Activated CD4-positive, alpha-beta T cell treated with anti-CD3 and anti-CD28 coated beads, Interleukin-2, amount 50 U/mL, for 1 hour (primary cell): ENCODE data around the gene NMT1.

ENCODE experiments used
- DNase-seq: peaks from one replicate; pipeline ENCODE4 v3.0.0-alpha.2; 2020

The NMT1 gene

DNA sequence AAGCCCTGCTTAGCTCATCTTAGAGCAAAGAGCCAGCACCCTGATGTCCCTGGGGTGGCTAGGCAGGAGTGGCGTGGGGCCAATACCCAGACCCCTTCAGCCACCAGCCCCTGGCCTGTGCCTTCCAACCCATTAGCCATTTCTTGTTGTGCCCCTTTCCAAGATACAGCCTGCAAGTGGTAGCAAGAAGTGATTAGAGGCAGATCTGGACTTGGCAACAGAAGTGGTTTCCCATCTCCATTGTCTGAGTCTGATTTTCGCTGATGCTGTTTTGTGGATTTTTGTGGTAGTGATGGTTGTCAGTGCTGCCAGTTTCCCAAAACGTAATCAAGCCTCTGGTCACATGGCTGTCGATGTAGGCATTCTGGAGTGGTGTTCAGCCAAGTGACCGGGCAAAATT is 45.5 kb downstream of the NMT1 start:
- no peak for DNase-seq

DNA sequence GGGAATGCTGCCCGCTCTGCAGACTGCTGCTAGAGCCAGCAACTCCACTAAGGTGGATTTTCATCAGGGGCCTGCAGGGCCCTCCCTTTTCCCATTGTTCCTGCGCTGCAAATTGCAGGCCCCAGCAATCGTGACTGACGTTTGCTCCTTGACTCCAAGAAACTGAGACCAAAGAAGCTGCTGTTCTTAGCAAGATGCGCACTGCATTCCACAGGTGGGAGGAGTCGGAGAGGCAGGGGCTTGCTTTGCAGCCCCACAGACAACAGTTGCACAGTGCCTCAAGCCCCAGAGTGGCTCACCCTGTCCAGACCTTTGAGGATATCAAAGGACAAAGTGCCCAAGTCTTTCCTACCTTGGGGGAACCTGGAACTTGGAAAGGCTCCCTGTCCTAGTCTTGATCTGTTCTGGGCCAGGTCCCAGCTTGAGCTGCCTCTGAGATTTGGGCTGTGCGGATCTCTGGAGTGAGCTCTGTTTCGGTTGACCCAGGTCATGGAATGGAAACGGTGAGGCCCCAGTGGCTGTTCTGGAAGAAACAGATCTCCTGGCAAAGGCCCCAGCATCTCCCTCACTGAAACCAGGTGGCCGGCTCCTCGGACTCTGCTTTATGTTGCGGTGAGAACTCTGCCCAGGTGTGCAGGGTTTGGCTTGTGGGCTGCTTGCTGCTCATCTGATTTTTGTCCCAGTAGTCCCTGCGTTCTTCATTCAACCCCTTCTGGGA is 46.3 kb downstream of the NMT1 start:
- no peak for DNase-seq

DNA sequence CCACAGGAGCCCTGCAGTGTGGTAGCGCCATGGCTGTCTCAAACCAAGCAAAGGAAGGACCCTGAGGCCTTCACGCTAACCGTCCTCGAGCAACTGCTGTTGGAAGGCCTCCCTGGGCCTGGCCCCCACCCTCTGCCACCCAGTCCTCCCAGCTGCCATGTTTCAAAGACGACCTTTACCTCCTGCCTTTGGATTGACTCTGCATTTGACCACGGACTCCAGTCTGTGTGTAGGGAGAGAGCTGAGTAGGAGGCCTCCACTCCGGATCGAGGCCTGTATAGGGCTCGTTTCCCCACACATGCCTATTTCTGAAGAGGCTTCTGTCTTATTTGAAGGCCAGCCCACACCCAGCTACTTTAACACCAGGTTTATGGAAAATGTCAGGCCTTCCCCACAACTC is 46.9 kb downstream of the NMT1 start:
- DNase-seq, result no peak

DNA sequence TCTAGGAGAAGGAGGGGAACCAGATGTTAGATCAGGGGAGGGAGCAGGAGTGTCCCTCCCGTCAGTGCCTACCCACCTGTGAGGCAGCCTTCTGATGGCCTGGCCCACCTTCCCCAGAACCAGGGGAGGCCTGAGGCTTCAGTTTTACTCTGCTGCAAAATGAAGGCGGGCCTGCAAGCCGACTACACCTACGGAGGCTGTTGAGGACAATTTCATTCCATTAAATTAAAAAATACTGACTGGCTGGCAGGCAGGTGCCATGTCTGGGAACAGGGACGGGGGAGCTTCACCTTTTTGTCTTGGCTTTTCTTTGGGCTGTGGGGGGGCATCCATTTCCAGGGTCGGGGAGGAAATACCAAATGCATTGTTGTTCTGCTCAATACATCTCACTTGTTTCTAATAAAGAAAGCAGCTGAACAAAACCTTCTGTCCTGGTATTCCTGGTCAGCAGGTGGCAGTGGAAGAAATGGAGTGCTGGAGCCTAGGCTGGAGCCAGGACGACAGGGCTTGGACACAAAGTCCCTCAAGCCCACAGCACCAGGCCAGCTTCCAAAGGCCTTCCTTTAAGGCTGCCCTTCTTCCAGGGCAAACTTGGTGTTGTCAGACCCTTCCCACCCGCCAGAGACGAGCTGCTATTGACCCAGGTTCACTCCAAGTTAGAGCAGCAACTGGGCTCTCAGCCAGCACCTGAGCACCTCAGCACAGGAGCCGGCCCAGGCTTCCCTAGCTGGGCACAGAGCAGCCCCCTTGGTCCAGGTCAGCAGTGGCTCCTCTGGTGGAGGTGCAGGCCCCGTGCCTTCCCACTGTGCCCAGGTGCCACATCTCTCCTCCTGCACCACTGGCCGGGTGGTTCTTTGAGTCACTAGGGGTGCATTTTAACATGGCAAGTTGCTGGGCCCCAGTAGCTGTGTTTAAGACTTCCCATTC is 47.7 kb downstream of the NMT1 start:
- DNase-seq, result no peak

DNA sequence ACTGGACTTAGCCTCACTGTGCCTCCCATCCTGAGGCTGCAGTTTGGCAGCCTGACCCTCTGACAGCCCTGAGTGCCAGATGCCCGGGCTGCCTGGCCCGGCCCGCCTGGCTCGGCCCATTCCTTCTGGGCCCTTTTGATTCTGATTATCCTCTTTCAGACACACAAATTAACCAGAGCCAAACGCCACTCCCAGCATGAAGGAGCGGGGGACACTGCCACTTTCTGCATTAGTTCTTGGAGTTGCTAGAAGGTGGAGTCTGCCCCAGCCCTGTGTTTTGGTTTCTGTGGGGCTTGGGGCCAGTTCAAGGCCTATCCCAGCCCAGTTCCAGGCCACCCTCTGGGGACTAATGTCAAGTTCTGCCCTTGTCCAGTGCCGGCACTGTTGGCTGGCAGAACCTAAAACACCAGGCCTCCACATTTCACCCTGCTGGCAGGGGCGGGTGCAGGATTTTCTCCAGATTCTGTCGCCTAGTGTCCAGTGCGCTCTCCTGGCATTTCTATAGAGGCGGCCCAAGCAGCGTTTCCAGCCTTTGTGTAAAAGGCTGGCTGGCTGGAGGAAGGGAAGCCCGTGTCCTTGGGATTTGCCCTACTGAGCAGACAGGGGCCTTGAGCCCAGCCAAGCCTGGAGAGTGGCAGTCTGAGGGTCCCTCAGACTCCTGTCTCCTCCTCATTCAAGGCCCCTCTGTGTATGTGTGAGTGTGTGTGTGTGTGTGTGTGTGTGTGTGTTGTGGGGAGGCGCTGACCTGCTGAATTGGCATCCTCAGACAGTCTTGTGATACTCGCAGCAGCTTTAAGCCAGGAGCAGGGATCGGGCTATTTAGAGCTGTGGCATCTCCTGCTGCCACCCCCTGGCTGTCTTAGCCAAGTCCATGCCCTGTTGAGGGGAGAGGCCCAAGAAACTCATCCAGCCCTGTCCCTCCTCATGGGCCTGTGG is 49.8 kb downstream of the NMT1 start:
- DNase-seq, result no peak

DNA sequence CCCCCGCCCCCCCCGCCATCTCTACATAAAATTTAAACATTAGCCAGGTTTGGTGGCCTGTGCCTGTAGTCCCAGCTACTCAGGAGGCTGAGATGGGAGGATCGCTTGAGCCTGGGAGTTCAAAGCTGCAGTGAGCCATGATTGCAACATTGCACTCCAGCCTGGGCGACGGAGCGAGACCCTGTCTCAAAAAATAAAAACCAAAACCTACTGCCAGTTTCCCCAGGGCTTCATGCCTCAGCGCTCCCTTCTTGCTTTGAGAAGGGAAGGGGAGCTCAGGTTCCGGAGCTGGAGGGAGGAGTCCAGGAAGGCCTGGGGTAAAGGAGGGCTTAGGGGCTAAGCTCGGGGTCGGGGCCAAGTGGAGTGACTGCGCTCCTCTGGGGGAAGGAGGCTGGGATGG is 50.7 kb downstream of the NMT1 start:
- no peak for DNase-seq

DNA sequence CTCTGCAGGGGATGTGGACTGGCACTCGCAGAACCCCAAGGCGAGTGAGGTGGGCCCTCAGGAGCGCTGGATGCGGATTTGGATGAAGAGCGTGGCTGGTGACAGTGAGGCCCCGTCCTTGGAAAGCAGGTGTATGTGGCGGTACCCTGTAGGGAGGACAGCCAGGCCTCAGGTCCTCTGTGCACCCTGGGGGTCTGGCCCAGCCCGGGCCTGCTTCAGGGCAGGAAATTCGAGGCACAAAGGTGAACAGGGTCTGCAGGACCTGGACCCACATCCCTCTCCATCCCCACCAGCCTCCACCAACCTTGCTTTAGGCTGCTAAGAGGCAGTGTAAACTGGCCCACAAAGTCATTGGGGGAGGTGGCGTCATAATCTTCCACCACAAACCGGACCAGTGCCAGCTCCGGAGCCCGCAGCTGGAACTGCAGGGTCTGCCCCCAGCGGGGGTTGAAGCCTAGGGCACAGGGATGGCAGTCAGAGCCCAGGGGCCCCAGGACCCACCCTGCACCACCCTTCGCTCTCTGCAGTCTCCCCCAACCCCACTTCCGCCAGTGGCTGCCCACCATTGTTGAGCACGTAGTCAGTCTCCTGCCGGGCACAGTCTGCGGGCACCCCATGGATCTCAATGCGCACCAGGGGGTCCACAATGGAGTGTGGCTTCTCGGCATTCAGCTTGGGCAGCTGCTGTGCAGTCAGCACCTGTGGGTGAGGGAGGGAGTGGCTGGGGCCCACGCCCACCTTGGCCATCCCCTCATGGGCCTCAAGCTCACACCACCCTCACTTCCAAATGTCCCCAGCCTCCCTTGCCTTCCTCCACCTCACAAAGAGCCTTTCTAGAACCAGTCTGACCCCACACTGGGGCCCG is 51.7 kb downstream of the NMT1 start:
- no peak for DNase-seq

DNA sequence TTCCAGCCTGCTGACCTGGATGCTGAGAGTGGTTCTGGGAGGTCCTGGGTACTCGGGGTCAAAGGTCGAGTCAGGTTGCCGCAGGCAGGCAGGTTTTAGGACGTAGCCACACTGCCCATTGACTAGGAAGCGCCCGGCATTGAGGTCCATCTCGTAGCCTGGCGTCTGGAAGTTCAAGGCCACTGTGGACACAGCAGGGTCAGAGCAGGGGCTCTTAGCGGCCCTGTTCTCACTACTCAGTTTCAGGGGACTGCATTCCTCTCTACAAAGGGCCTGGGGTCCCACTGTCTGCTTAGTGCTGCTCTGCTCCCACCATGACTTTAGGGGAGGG is 52.3 kb downstream of the NMT1 start:
- no peak for DNase-seq

DNA sequence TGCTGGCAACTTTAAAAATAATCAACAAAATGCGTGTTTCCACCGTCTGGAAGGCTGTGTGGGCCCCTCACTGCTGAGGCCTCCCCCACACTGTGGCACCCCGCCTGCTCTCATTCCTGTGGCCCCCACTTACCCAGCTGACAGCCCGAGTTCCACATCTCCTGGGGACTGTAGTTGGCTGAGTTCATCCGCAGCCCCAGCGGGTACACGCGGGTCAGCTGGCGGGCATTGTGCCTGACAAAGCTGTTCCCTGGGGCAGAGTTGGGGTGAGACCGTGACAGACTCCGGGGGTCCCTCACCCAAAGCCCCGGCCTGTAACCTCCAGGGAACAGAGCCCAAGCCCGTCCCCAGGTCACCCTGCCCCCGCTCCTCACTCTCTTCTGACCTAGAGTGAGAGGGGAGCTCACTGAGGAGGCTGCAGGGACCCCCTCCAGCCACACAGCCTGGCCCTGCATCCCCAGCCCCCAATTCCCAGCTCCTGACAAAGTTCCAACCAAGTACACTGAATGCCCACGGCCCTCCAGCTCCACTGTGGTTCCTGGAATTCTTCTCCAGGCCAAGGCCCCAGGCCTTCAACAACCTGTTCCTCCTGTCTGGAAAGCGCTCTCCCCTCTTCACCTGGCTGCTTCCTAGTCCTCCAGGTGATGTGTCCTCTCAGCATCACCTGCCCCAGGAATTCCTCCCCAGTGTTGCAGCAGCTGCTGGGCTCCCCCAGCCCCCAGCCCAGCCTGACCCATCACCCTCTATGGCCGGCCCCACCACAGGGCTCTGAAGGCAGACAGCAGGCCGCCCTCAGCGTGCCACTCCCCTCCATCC is 53.2 kb downstream of the NMT1 start:
- no peak for DNase-seq

DNA sequence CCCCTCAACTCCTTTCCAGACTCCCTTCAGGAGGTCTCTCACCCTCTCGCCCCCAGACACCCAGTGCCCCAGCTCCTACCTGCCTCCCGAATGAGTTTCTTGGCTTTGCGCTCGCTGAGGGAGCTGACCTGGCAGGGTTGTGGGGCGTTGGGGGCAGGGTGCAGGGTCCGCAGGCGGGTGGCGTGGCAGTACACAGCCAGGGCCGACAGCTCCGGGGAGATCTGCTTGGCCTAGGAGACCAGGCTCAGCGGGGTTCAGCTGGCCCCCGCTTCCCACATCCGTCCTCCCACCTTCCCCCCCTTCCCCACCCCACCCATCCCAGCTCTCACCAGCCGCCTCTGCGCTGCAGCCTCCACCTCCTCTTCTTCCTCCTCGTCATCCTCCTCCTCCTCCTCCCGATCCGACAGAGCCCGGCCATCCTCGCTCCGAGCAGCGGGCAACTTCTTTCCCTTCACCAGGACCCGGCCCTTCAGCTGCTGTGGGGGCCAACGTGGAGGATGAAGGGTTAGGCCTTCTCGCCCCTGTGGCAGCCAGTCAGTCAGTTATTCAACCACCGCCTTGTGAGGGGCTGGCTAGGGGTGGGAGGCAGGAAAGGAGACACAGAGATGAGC is 54.0 kb downstream of the NMT1 start:
- DNase-seq, result no peak

DNA sequence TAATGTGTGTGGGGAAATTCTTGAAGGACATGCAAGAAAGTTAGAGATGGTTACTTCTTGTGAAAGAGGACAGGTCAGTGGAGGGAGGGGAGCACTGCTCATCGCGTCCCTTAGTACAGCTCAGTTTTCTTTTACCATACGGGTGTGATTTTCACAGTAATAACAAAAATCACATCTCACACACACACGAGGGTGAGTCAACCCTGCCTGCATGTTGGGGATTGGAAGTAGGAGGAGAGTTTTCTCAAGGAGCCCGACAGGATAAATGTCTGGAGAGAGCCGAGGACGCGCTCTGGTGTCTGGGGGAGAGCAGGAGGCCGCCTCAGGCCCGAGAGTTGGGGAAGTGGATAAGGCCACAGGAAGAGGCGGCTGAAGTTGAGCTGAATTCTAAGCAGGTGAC is 54.8 kb downstream of the NMT1 start:
- DNase-seq, result no peak

DNA sequence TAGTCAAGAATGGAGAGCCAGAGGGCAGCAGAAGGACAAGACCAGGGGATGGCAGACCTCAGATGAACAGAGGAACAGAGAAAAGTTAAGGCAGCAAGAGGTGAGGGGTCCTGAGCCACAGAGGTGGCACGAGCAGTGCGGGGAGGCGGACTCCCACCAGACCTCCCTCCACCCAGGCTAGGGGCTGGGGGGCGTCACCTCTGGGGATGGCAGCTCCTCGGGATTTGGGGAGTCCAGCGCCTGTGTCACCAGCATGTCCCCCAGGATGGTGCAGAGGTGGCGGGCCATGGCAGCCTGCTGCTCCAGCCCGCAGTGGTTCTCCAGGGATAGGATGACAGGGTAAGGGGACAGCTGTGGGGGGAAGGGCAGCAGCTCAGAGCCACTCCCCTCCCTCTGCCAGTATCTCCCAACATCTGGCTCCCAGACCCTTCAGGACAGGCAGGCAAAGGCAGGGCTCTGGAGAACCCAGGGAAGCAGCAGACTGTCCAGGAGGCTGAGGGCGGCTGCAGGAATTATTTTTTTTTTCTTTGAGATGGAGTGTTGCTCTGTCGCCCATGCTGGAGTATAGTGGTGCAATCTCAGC is 55.4 kb downstream of the NMT1 start:
- DNase-seq, result no peak

DNA sequence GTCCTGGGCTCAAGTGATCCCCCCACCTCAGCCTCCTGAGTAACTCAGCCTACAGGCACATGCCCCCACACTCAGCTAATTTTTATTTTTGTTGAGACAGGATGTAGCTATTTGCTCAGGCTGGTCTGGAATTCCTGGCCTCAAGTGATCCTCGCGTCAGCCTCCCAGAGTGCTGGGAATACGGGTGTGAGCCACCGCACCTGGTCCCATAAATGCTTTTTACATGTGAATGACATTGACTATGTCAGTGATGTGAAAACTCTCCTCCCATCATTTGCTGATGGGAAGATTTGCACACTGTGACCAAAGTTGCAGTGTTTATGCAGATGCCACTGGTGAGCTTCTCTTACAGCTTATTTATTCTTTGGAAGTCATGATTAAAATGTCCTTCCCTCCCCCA is 56.2 kb downstream of the NMT1 start:
- DNase-seq, result no peak

DNA sequence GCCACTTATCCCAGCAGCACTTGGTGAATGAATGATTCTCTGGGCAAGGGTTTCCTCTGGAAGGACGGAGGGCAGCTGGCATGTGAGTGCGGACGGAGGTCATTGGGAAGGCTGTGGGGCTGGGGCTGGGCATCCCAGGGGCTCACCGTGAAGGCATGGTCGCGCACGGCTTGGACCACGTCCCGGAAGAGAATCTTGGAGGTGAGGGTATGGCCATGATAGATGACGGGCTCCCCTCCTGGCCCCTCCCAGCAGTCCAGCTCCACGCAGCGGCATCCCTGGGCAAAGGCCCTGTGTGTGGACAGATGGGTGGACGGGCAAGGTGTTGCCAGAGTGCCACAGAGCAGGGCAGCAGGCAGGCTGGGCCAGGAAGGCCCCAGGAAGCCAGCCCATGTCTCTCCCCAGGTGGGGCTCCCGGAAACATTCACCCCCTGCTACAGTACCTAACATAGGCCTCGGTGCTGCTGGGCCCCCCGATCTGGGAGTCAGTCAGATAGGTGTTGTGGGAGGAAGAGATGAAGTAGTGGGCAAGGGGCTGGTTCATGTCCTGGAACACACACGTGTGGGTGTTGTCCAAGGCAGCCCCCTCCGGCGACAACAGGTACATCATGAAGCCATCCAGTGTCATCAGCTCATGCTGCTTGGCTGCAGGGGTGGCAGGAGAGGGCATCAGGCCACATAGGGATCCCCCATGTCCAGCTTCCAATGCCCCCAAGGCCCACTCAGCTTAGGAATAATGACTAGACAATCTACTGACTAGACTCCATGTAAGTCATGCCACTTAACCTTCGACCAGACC is 56.9 kb downstream of the NMT1 start:
- DNase-seq, result no peak

DNA sequence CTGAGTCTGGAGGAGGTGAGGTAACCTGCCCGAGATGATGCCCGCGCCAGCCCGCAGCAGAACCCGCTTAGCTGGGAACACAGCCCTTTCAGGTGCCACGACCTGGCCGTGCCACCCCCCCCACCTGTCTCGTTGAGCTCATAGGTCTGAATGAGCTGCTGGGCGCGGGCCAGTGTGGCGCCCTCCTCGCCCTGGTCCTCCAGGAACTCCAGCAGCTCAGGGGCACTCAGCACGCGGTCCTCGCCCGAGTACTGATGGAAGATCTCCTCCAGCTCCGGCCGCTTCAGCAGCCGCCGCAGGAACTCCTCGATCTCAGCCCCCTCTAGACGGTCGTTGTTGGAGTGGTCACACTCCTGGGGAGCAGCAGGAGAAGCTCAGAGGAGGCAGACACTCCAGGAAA is 57.6 kb downstream of the NMT1 start:
- DNase-seq, result no peak

DNA sequence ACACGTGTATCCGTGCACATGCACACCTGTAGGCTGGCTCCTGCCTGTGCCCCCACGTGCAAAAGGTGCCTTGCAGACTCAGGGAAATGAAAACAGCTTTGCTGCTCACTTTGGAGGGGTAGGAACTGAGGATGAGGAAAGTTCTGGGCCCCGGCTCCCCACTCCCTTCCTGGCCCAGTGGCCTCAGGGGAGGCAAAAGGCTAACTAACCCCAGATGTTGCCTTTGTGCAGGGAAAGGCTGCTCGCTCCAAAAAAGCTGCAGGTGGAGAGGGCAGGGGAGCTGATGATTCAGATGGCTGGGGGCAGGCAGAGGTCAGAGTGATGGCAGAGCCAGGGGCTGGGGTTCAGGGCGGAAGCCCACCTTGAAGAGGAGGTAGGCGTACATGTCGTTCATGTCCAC is 58.8 kb downstream of the NMT1 start:
- DNase-seq, result no peak

DNA sequence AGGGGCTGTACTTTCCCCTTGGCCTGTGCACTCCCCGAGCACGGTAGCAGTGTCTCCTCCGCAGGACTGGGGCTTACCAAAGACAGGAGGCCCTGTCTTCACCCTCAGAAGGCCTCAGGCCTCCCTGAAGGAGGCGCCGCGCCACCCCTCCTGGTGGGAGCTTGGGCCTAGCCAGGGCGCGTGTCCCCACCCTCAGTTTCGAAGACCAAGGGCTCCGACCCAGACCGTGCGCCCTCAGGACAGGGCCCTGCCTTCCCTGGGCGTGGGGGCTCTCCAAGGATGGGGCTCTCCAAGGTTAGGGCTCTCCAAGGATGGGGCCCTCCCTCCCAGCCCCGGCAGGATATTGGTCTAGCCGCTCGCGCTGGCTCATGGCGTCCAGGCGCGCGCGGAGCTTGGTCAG is 59.4 kb downstream of the NMT1 start:
- DNase-seq, result no peak

DNA sequence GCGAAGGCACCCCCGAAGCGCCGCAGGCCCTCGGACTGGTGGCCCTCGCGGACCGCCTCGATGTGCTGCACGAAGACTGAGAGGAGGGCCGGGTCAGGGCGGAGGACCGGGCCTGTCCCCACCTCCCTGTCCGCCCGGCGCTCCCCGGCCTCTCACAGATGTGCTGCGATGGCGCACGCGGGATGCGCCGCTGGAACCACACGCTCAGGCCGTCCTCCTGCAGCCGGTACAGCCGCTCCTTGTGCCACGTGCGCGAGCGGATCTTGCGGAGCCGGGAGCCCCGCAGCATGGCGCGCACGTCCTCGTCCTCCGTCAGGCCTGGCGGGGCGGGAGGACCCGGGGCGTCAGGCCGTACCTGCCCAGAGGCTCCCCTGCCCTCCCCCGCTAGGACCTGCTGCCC is 59.9 kb downstream of the NMT1 start:
- no peak for DNase-seq

DNA sequence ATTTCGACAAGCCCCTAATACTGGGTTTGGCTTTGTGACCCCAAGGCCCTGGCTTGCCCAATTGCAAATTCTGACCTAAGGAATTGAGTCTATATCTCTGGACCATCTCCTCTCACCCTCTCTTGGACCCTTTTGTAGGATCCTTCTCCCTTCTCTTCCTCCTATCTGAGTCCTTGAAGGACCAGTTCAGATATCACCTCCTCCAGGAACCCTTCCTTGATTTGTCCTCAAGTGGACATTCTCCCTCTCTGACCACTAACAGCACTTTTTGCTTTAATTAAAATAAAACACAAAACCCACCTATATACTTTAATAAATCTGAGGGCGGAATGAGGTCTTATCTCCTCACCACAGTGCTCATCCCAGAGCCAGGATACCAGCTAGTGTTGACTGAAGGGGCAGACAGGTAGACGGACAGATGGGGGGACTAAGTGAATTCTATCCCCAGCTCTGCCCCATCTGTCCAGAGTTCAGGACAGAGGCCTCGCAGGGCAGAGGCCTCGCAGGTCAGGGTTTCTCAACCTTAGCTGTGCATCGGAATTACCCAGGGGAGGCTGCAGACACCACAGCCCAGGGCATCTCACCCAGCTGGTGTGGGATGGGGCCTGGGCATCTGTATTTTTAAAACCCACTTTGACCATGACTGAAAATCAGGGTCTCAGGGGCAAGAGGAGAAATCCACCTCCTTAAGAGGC is 62.1 kb downstream of the NMT1 start:
- no peak for DNase-seq
